DND-41 (cell line): ENCODE results near the gene DIO1.

Experiments used
- CTCF ChIP-seq: IDR thresholded peaks from 2 replicates; pipeline ENCODE4 v1.5.1; 2012; ENCODE audit warnings: borderline replicate concordance, low read length, moderate library complexity, mild to moderate bottlenecking; ENCODE audit not compliant: poor library complexity, severe bottlenecking; ENCODE audit errors: extremely low read depth
- EZH2 ChIP-seq: IDR thresholded peaks from 3 replicates; pipeline ENCODE4 v1.6.1; 2012; ENCODE audit warnings: borderline replicate concordance, low read depth, mild to moderate bottlenecking, moderate library complexity, low read length, inconsistent platforms; ENCODE audit not compliant: severe bottlenecking

GRCh38 chr1:53954128-53954527 lies 60.1 kb downstream of the DIO1 start:
- TF ChIP-seq CTCF (no peak), EZH2 (no peak)
